K562 (cell line): Measurements from ENCODE around the gene CNOT11. TPM values are rescaled to one million over a fixed set of nuclear protein-coding genes. Genes with fewer than 3 reads are reported as not detected.

Experiments
- AFF4 ChIP-seq: sonication (generic); formaldehyde crosslinking; IDR thresholded peaks from 2 replicates; pipeline ENCODE4 v1.8.0; 2023; ENCODE audit warnings: mild to moderate bottlenecking, missing genetic modification reagents
- E2F4 ChIP-seq: sonication (generic); formaldehyde crosslinking; IDR thresholded peaks from 2 replicates; pipeline ENCODE4 v1.8.0; 2022; ENCODE audit warnings: mild to moderate bottlenecking, low read depth, missing genetic modification reagents
- HMGN3 ChIP-seq: IDR thresholded peaks from 2 replicates; pipeline ENCODE4 v1.6.1; 2011; ENCODE audit warnings: borderline replicate concordance, low read depth, mild to moderate bottlenecking, mixed read lengths, low read length; ENCODE audit not compliant: insufficient read length; ENCODE audit errors: extremely low read depth
- KDM1A ChIP-seq, 2 experiments: fragments of 450-650 bp; IDR thresholded peaks; 2 replicates each; pipeline ENCODE4 v1.6.1; 2016; ENCODE audit warnings: mild to moderate bottlenecking in 2 of 2
- KDM2B ChIP-seq: fragments of 250-450 bp; sonication (Bioruptor Pico); IDR thresholded peaks from 2 replicates; pipeline ENCODE4 v1.8.0; 2021; ENCODE audit warnings: mild to moderate bottlenecking, moderate library complexity
- LARP7 ChIP-seq: fragments of 450-650 bp; IDR thresholded peaks from 2 replicates; pipeline ENCODE4 v1.6.1; 2016
- PCBP1 ChIP-seq: fragments of 200-400 bp; formaldehyde crosslinking; IDR thresholded peaks from 2 replicates; pipeline ENCODE4 v1.6.1; 2018; ENCODE audit warnings: mild to moderate bottlenecking, low read depth, low read length; ENCODE audit not compliant: poor library complexity, severe bottlenecking
- TCF15 ChIP-seq: fragments of 250-450 bp; sonication (Bioruptor Pico); IDR thresholded peaks from 2 replicates; pipeline ENCODE4 v1.8.0; 2022; ENCODE audit warnings: moderate library complexity, mild to moderate bottlenecking, inconsistent platforms
- YY1 ChIP-seq, 3 experiments: IDR thresholded peaks; 2 replicates each; pipeline ENCODE4 v1.6.1; 2011; ENCODE audit warnings: low read length in 2 of 3, mild to moderate bottlenecking in 2 of 3, moderate library complexity in 2 of 3, borderline replicate concordance in 1 of 3, control low read depth in 1 of 3, low read depth in 1 of 3; ENCODE audit not compliant: insufficient read depth in 3 of 3, insufficient replicate concordance in 2 of 3, control insufficient read depth in 1 of 3, insufficient read length in 1 of 3; ENCODE audit errors: extremely low read depth in 1 of 3
- ZNF316 ChIP-seq: fragments of 450-650 bp; IDR thresholded peaks from 2 replicates; pipeline ENCODE4 v1.6.1; 2016
- polyA plus RNA-seq, 8 experiments: library from polyadenylated mRNA; depleted of rRNA in 4 of 8; stranded (reverse) in 5 of 8; unstranded in 3 of 8; fragments of >200 nt; fragmentation: Nextera tagmentation in 2 of 8; fragmentation: Illumina TruSeq in 1 of 8; extraction: Ambion mirVana in 2 of 8; extraction: Trizol in 1 of 8; gene quantifications; 2 replicates each; pipeline versions ENCODE4 v1.2.1 to v1.2.3, GENCODE V29; 2011 to 2014; ENCODE audit warnings: inconsistent platforms in 1 of 8, missing spikeins in 1 of 8
- total RNA-seq, 7 experiments: library from RNA; depleted of rRNA in 6 of 7; stranded (reverse); fragments of >200 nt in 6 of 7; fragmentation: Illumina TruSeq in 2 of 7; extraction: Trizol in 2 of 7; gene quantifications; 2 replicates each; pipeline versions ENCODE4 v1.2.1 to v1.2.3, GENCODE V29; 2011 to 2021; ENCODE audit warnings: low replicate concordance in 1 of 7

CNOT11 gene
- total and polyA plus RNA-seq, 9 of the 15 experiments (the other 6 are each of a cell fraction or from before 2014, with no cell fraction given), result 12.7 to 163 (median 64.2) TPM

- TF ChIP-seq E2F4 (CRISPR knock-in tag) (no peak), ZNF316 (no peak), KDM2B (CRISPR knock-in tag) (no peak), KDM1A (IDR thresholded peaks at IDR 0.05) (no peak), AFF4 (CRISPR knock-in tag) (no peak), HMGN3 (no peak), TCF15 (CRISPR knock-in tag) (no peak), PCBP1 (no peak), YY1 (IDR thresholded peaks at IDR 0.05; ENCODE audit: borderline replicate concordance in 1 of 3, control insufficient read depth in 1 of 3, extremely low read depth in 1 of 3, insufficient read depth in 3 of 3, insufficient read length in 1 of 3, insufficient replicate concordance in 2 of 3, low read depth in 1 of 3, low read length in 2 of 3) (no peak), LARP7 (no peak)
Observed at GRCh38 chr2:101291973-101292372, 39.3 kb downstream of the CNOT11 start (continued).
